ENCODE results near the gene SDK1. TPM values are rescaled to one million over a fixed set of nuclear protein-coding genes. Genes with fewer than 3 reads are reported as not detected.

Gene SDK1
- total RNA-seq, 4 donors from 2014 or later = 7.5 to 35.0 (median 10.2) TPM

DNA sequence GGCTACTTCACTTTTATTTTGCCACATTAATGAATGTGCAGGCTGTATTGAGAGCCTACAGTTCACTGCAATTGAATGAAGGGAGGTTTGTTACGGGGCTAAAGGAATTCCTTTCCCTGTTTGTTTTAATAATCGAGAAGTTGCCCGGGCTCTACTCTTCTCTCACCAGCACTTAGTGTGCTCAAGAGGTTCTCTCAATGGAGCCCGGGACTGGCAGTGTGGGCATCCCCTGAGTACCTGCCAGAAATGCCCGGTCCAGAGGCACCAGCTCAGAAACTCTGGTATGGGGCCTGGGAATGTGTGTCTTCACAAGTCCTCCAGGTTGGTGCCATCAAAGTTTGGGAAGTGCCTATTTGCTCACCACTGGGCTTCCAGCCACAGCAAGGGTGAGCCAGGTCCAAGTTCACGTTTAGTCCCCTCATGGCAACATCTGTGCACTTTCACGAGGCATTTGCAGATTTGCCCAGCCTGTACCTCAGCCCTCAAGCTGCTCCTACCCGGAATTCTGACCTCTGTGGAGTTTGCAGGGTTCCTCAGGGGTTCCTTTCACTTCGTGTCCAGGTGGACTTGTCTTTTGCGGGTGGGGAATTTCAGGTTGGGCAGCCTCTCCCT, 622.4 kb downstream of the SDK1 start:
- TF ChIP-seq, protein P1, sequence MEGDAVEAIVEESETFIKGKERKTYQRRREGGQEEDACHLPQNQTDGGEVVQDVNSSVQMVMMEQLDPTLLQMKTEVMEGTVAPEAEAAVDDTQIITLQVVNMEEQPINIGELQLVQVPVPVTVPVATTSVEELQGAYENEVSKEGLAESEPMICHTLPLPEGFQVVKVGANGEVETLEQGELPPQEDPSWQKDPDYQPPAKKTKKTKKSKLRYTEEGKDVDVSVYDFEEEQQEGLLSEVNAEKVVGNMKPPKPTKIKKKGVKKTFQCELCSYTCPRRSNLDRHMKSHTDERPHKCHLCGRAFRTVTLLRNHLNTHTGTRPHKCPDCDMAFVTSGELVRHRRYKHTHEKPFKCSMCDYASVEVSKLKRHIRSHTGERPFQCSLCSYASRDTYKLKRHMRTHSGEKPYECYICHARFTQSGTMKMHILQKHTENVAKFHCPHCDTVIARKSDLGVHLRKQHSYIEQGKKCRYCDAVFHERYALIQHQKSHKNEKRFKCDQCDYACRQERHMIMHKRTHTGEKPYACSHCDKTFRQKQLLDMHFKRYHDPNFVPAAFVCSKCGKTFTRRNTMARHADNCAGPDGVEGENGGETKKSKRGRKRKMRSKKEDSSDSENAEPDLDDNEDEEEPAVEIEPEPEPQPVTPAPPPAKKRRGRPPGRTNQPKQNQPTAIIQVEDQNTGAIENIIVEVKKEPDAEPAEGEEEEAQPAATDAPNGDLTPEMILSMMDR (IDR thresholded peaks at IDR 0.05; ENCODE audit: low read depth) = no peak

GRCh38 chr7:3924277-3924676, 623.2 kb downstream of the SDK1 start:
- TF ChIP-seq, protein P1 (IDR thresholded peaks at IDR 0.05; ENCODE audit: low read depth) = no peak

DNA sequence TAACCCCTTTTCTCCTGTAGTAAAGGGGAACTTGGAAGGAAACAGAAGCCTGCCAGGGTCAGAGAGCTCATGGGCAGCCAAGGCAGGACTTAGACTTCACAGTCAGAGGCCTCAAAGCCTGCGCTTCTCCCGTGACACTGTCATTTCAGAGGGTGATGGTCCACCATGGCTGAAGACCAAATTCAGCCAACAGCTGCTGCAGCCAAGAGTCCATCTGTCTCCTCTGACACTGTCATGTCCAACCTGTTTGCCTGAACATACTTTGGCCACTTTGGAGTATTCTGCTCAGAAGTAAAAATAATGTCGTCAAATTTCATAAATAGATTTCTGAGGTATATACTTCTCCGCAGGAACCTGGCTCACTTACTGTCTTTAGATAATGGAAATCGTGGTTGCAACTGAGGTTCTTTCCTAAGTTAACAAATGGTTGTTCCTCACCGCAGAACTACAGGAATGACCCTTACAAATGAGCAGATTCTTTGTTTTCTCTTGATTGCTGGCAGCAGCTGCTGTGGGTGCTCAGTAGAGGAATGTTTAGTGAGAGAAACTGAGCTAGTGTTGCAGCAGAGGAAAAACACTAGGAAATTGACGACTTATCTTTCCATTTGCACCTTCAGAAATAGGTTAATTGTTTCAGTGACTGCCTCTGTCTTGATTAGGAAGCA, 626.5 kb downstream of the SDK1 start:
- TF ChIP-seq, protein P1 (IDR thresholded peaks at IDR 0.05; ENCODE audit: low read depth) = no peak

DNA sequence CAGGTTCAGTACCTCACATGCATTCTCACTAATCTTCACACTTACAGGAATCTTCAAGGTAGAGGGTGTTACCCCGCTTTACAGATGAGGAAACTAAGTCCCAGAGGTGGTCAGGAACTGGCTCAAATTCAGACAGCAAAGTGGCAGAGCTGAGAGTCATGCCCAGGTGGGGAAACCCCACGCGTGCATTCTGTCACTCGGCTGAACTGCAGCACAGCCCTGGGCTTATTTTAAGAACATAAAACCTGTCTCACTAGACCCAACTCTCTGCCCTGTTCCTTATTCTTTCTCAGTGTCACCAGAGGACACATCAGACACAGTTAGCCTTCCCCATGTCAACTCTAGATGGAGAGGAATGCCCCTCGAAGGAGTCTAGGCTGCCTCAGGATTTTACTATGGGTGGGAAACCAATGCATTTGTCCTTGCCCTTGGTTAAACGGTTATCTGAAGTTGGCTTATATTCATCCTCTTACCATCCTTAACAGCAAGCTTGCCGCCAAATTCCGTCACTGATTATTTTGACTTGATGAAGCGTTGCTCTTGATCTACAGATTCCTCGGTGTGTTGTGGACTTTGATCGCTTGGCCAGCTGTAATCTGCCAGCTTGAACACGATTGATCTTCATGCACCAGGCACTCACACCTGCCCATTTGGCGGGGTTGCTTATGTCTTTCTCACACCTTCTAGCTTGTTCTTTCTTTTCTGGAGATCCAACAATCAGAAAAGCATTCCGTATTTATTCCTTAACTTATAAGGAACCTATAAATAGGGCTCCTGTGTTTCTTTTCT, 627.9 kb downstream of the SDK1 start:
- TF ChIP-seq, protein P1 (IDR thresholded peaks at IDR 0.05; ENCODE audit: low read depth) = no peak

DNA sequence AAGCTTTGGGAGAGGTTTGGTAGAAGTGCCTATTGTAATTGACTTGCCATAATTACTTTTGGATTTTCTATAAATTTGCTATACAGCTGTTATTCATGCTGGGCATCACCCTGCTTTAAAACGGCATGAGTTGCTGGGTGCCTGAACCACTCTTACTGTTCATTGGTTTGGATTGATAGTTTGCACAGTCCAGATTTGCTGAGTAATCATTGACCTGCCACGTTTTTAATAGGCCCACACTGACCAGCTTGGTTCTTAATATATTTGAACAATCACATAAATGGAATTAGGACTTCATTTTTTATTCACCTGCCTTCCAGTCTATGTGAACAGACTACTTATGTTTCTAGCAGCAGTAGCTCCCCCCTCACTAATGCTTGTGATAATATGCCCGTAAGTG, 630.8 kb downstream of the SDK1 start:
- TF ChIP-seq, protein P1 (IDR thresholded peaks at IDR 0.05; ENCODE audit: low read depth) = no peak

GRCh38 chr7:3937146-3937545, 636.1 kb downstream of the SDK1 start:
- TF ChIP-seq, protein P1 (IDR thresholded peaks at IDR 0.05; ENCODE audit: low read depth) = no peak

DNA sequence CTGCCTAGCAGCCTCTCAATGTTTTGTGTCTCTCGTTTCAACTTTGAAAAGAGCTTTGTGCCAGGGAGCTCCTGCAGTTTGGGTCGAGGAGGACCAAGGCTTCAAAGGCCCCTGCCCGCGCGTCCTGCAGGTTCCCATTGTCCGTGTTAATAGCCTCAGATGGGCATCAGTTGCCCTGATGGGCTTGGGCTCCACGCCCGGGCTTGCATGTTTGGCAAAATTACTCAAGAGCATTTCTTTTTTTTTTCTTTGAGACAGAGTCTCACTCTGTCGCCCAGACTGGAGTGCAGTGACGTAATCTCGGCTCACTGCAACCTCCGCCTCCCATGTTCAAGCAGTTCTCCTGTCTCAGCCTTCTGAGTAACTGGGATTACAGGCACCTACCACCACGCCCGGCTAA, 636.6 kb downstream of the SDK1 start:
- TF ChIP-seq, protein P1 (IDR thresholded peaks at IDR 0.05; ENCODE audit: low read depth) = no peak
